ENCODE data around the gene ARL6. TPM values are rescaled to one million over a fixed set of nuclear protein-coding genes. Genes with fewer than 3 reads are reported as not detected.

Gene ARL6
- total and polyA plus RNA-seq, 2 of the 8 experiments (the other 6 are each of a cell fraction or from before 2014, with no cell fraction given), result 1.8 to 12.0 TPM

DNA sequence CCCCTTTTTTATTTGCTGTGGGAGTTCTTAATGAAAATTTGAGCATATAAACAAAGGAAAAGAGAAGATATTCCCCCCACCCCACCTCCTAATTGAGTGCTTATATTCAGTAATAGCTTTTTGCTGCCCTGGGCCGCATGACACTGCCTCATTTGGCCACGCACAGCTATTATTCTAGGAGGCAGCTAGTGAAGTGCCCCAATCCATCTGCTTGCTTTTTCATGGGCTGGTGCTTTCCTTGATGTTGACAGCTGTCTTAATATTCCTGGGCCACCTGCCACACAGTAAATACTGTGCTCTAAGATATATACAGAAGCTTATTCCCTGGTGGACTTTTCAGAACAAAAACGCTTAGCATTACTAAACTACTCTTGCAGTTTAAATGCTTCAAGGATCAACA lies 53.4 kb downstream of the ARL6 start (continued):
- TF ChIP-seq, protein P1, sequence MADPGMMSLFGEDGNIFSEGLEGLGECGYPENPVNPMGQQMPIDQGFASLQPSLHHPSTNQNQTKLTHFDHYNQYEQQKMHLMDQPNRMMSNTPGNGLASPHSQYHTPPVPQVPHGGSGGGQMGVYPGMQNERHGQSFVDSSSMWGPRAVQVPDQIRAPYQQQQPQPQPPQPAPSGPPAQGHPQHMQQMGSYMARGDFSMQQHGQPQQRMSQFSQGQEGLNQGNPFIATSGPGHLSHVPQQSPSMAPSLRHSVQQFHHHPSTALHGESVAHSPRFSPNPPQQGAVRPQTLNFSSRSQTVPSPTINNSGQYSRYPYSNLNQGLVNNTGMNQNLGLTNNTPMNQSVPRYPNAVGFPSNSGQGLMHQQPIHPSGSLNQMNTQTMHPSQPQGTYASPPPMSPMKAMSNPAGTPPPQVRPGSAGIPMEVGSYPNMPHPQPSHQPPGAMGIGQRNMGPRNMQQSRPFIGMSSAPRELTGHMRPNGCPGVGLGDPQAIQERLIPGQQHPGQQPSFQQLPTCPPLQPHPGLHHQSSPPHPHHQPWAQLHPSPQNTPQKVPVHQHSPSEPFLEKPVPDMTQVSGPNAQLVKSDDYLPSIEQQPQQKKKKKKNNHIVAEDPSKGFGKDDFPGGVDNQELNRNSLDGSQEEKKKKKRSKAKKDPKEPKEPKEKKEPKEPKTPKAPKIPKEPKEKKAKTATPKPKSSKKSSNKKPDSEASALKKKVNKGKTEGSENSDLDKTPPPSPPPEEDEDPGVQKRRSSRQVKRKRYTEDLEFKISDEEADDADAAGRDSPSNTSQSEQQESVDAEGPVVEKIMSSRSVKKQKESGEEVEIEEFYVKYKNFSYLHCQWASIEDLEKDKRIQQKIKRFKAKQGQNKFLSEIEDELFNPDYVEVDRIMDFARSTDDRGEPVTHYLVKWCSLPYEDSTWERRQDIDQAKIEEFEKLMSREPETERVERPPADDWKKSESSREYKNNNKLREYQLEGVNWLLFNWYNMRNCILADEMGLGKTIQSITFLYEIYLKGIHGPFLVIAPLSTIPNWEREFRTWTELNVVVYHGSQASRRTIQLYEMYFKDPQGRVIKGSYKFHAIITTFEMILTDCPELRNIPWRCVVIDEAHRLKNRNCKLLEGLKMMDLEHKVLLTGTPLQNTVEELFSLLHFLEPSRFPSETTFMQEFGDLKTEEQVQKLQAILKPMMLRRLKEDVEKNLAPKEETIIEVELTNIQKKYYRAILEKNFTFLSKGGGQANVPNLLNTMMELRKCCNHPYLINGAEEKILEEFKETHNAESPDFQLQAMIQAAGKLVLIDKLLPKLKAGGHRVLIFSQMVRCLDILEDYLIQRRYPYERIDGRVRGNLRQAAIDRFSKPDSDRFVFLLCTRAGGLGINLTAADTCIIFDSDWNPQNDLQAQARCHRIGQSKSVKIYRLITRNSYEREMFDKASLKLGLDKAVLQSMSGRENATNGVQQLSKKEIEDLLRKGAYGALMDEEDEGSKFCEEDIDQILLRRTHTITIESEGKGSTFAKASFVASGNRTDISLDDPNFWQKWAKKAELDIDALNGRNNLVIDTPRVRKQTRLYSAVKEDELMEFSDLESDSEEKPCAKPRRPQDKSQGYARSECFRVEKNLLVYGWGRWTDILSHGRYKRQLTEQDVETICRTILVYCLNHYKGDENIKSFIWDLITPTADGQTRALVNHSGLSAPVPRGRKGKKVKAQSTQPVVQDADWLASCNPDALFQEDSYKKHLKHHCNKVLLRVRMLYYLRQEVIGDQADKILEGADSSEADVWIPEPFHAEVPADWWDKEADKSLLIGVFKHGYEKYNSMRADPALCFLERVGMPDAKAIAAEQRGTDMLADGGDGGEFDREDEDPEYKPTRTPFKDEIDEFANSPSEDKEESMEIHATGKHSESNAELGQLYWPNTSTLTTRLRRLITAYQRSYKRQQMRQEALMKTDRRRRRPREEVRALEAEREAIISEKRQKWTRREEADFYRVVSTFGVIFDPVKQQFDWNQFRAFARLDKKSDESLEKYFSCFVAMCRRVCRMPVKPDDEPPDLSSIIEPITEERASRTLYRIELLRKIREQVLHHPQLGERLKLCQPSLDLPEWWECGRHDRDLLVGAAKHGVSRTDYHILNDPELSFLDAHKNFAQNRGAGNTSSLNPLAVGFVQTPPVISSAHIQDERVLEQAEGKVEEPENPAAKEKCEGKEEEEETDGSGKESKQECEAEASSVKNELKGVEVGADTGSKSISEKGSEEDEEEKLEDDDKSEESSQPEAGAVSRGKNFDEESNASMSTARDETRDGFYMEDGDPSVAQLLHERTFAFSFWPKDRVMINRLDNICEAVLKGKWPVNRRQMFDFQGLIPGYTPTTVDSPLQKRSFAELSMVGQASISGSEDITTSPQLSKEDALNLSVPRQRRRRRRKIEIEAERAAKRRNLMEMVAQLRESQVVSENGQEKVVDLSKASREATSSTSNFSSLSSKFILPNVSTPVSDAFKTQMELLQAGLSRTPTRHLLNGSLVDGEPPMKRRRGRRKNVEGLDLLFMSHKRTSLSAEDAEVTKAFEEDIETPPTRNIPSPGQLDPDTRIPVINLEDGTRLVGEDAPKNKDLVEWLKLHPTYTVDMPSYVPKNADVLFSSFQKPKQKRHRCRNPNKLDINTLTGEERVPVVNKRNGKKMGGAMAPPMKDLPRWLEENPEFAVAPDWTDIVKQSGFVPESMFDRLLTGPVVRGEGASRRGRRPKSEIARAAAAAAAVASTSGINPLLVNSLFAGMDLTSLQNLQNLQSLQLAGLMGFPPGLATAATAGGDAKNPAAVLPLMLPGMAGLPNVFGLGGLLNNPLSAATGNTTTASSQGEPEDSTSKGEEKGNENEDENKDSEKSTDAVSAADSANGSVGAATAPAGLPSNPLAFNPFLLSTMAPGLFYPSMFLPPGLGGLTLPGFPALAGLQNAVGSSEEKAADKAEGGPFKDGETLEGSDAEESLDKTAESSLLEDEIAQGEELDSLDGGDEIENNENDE (IDR thresholded peaks at IDR 0.05; ENCODE audit: insufficient replicate concordance, low read length), result no peak
- TF ChIP-seq RXRA (IDR thresholded peaks at IDR 0.05; ENCODE audit: insufficient read depth, low read depth, low read length) (no peak), PHF8 (conservative IDR thresholded peaks at IDR 0.05; ENCODE audit: low read depth, low read length) (no peak)

Measured in H1 (cell line).